ENCODE results near the gene PRKCSH.

DNA sequence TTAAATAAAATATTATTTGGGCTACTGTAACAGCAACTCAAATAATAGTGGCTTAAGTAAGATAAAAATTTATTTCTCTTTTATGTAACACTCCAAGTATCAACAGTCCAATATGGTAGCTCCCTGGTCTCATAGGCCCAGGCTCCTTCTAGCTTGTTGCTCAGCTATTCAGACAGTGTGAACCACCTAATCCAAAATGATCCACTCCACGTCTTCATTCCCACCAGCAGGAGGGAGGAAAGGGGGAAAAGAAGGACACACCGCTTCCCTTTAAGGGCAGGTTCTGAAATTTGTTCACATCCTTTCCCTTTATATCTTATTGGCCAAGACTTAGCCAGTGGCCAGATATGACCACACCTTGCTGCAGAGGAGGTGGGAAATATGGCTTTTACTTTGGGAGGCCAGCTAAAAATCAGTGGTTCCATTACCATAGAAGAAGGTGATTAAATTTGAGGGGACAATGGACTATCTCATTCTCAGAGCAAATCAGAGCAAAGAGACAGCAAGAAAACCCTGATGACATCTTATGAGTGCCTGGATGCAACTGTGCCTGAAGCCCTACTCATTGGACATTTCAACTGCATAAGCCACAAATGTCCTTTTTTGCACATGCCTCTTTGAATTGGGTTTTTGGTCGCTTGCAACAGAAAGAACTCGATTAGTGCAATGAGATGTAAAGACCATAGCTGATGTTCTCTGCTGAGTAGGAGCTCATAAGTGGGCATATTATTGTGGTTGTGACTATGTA, 44.3 kb upstream of the PRKCSH start:
- TF ChIP-seq CTCF (conservative IDR thresholded peaks at IDR 0.05; ENCODE audit: low read depth in 2 of 2) (no peak), REST (IDR thresholded peaks at IDR 0.05; ENCODE audit: unreplicated experiment) (no peak), EZH2phosphoT487 (IDR thresholded peaks at IDR 0.05; ENCODE audit: unreplicated experiment) (no peak), POLR2AphosphoS5 (IDR thresholded peaks at IDR 0.05; ENCODE audit: low read depth) (no peak), EZH2 (IDR thresholded peaks at IDR 0.05; ENCODE audit: low read depth, unreplicated experiment) (no peak), ZNF114 (CRISPR knock-in tag; IDR thresholded peaks at IDR 0.05) (no peak), ZNF462 (CRISPR knock-in tag; IDR thresholded peaks at IDR 0.05) (no peak), ZNF331 (CRISPR knock-in tag; IDR thresholded peaks at IDR 0.05; ENCODE audit: low read depth) (no peak), JUNB (IDR thresholded peaks at IDR 0.05; ENCODE audit: unreplicated experiment) (no peak), CREB1 (CRISPR knock-in tag; IDR thresholded peaks at IDR 0.05; ENCODE audit: low read depth) (no peak), STAT1 (IDR thresholded peaks at IDR 0.05; ENCODE audit: unreplicated experiment) (no peak), NANOG (IDR thresholded peaks at IDR 0.05; ENCODE audit: borderline replicate concordance) (no peak)
- TF ChIP-seq, protein P1, sequence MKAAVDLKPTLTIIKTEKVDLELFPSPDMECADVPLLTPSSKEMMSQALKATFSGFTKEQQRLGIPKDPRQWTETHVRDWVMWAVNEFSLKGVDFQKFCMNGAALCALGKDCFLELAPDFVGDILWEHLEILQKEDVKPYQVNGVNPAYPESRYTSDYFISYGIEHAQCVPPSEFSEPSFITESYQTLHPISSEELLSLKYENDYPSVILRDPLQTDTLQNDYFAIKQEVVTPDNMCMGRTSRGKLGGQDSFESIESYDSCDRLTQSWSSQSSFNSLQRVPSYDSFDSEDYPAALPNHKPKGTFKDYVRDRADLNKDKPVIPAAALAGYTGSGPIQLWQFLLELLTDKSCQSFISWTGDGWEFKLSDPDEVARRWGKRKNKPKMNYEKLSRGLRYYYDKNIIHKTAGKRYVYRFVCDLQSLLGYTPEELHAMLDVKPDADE (IDR thresholded peaks at IDR 0.05): no peak

Data from GM23338 (cell line).